T-helper 1 cell treated with Interleukin-12 subunit alpha and Interleukin-12 subunit beta and Interleukin-4 antibody, amounts not matched to agents 30 ng/mL and 1 ng/mL, for 36 hours (primary cell): ENCODE results near the gene EDEM2. TPM values are rescaled to one million over a fixed set of nuclear protein-coding genes. Genes with fewer than 3 reads are reported as not detected.
"Not testable (repeated sequence)": the region's sequence is repeated elsewhere in the genome, so short reads cannot be mapped to it uniquely, and the experiment has no call there.

Experiments used
- intact Hi-C: fragments of 100-400 bp; cut with micrococcal nuclease; formaldehyde crosslinking; loops from one replicate; pipeline ENCODE4 v1.15.1; 2024
- total RNA-seq: library from RNA; stranded (reverse); gene quantifications from 2 replicates; pipeline ENCODE4 v1.2.3, GENCODE V29; 2022

The EDEM2 gene
- total RNA-seq, 1 donor from 2014 or later = 28.1 TPM

DNA sequence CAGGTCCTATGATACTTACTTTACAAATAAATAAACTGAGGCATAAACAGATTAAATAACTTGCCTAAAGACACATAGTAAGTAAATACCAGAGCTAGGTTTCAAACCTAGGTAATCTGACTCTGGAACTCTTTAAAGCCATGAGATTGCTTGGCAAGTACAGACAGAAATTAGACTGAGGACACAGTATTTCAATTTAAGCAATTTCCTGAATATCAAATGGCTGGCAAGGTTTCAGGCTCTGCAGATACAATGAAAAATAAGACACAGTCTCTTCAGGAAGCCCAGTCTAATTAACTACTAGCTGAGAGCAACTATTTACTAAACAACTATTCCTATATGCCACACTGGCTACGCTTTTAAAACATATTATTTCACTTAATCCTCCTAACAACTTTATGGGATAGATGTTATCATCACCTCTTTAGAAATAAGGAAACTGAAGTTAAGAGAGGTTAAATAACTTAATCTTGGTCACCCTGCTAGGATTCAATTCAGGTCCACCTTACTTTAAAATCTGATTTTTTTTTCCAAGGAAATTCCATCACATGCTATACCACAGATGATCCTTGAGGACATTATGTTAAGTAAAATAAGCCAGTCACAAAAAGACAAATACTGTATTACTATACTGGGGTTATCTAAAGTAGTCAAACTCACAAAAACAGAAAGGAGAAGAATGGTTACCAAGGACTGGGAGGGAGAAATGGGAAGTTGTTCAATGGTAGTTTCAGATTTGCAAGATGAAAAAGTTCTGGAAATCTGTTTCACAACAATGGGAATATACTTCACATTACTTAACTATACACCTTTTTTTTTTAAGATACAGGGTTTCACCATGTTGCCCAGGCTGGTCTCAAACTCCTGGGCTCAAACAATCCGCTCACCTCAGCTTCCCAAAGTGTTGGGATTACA is 58.6 kb downstream of the EDEM2 start:
- intact Hi-C loops = no loop called here

DNA sequence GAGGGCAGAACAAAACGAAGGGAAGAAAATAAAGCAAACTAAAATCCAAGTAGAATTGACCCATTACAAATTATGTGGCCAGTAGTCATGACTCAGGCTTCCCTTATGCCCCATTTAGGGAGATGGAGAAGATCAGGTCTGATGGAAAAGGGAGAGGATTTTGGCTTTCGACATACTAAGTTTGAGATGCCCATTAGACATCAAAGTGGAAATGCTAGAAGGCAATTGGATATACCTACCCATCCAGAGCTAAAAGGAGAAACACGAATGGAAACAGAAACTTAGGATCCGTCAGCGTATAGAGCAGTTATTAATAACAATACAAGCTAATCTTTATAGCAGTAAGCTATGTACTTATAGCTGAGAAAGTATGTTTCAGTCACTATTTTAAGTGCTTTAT is 59.3 kb downstream of the EDEM2 start:
- intact Hi-C loops = no loop called here

DNA sequence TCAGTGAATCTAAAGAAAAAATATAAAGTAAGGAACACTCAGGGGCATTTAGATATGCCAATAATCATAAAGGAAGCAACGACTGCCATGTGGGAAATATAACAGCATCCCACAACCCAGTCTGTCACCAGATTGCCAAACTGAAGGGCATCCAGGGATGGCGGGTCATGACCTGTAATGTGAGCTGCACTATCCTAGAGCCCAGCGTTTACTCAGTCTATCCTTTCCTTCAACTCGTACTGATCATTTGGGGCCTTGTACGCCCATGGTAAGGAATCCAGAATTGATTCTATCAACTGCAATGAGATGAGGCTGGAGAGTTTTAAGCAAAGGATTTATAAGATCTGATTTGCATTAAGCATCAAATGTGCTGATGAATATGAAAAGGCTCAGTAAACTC is 59.8 kb downstream of the EDEM2 start:
- intact Hi-C loops = no loop called here

DNA sequence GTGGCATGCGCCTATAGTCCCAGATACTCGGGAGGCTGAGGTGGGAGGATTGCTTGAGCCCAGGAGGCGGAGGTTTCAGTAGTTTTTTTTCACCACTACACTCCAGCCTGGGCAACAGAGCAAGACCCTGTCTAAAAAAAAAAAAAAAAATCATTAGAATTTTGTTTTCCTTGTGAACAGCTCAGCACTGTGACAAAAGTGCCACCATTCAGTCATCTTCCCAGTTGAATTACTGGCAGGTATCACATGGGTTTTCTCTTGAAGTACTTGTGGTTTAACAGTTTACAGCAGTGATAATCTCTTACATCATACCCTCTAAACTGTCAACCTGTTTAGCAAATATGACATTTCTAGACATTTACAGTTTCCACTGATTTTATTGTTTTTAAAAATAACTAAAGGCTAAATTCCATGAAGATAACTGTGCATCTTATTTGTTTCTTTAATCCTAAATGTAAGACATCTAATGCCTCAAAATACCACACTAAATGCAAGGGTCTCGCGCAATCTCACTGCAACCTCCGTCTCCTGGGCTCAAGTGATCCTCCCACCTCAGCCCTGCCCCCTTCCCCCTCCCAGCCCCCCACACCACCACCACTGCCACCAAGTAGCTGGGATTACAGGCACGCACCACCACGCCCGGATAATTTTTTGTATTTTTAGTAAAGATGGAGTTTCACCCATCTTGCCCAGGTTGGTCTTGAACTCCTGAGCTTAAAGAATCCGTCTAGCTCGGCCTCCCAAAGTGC is 61.5 kb downstream of the EDEM2 start:
- intact Hi-C loops = no loop called here

DNA sequence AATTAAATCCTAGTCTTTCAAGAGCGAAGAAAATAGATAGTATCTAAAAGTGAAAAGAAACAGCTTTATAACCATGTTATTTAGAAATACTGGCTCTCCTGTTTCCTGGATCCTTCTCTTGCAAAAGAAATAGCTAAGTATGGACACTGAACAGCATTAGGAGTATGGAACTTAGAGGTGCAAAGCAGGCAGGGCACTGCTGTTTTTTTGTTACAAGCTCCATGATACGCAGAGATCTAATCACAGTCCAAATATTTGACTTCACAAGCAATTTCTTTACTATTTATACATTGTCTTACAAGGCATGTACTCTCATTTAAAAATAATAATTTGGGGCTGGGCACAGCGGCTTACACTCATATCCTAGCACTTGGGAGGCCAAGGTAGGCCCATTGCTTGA is 62.1 kb downstream of the EDEM2 start:
- intact Hi-C loops = no loop called here

DNA sequence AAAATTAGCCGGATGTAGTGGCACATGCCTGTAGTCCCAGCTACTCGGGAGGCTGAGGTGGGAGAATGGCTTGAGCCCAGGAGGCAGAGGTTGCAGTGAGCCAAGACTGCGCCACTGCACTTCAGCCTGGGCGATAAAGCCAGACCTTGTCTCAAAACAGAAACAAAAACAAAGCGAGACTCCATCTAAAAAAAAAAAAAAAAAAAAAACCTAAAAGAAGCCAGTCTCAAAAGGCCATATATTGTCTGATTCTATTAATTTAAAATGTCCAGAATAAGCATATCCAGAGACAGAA is 66.8 kb downstream of the EDEM2 start:
- intact Hi-C loops = not testable (repeated sequence)

DNA sequence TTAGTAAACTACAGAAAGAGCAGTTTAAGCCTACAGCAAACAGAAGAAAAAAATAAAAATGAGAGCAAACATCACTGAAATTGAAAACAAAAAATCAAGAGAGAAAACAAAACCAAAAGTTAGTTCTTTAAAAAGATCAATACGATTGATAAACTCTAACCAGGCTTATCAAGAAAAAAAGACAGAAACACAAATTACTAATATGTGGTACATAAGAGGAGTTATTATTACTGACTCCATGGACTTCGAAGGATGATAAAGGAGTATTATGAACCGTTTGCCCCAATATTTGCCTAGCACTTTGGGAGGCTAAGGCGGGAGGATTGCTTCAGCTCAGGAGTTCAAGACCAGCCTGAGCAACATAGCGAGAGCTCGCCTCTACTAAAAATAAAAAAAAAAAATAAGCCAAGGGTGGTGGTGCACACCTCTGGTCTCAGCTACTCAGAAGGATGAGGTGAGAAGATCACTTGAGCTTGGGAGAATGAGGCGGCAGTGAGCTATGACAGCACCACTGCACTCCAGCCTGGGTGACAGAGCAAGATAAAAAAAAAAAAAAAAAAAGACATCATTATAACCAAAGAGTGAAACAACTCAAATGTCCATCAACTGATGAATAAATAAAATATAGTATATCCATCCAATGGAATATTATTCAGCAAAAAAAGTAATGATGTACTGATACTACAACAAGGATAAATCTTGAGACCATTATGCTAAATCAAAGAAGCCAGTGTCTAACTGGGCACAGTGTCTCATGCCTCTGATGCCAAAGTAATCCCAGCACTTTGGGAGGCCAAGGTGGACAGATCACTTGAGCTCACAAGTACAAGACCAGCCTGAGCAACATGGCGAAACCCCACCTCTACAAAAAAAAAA is 67.4 kb downstream of the EDEM2 start:
- intact Hi-C loops = no loop called here

DNA sequence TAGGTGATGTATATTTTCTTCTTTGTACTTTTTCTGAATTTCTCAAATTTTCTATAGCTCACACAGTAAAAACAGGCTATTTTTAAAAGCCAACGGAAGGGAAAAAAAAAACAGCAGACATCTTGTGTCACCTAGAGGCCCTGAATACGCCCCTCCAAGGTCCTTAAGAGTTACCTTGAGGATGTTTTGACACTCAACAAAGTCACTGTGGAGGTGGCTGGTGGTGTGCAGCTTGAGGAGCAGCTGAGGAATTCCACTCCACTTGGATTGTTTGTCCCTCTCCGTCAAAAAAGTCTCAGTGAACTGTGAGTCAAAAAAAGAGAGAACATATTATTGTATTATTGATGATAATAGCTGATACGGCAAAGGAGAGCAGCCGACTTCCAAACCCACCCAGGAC is 69.3 kb downstream of the EDEM2 start:
- intact Hi-C loops = no loop called here

DNA sequence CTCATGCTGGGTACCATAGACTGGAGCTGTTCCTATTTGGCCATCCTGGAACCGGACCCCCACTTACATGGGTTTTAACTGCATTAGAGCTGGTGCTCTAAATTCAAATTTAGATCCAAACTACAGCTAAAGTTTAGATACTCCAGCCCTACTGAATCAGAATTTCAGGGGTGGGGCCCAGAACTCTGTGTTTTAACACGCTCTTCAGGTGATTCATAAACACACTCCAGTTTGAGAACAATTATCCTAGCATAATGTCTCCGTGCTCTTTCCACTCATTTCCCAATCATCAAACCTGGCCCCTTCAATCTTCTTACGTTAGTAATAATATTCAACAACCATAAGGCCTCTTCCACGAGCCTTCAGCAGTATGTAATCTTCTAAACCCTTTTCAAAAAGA is 69.8 kb downstream of the EDEM2 start:
- intact Hi-C loops = no loop called here

DNA sequence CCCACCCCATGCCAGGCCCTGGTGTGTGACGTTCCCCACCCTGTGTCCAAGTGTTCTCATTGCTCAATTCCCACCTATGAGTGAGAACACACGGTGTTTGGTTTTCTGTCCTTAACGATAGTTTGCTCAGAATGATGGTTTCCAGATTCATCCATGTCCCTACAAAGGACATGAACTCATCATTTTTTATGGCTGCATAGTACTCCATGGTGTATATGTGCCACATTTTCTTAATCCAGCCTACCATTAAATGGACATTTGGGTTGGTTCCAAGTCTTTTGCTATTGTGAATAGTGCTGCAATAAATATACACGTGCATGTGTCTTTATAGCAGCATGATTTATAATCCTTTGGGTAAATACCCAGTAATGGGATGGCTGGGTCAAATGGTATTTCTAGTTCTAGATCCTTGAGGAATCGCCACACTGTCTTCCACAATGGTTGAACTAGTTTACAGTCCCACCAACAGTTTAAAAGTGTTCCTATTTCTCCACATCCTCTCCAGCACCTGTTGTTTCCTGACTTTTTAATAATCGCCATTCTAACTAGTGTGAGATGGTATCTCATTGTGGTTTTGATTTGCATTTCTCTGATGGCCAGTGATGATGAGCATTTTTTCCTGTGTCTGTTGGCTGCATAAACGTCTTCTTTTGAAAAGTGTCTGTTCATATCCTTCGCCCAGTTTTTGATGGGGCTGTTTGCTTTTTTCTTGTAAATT is 75.5 kb downstream of the EDEM2 start:
- intact Hi-C loops = not testable (repeated sequence)

DNA sequence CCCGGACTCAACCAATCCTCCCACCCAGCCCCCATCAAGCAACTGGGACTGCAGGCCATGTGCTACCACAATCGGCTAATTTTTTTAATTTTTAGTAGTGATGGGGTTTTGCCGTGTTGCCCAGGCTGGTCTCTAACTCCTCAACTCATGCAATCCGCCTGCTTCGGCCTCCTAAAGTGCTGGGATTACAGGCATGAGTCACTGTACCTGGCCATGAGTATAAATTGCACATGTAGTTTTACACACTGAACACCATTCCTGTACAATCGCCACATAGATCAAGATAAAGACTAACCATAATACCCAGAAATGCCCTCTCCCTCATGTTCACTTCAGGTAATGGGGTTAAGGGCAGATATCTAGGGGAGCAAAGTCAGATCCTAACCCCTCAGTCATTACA is 80.9 kb downstream of the EDEM2 start:
- intact Hi-C loops = no loop called here

Other genes with a start within 250 kb of the EDEM2 start
- 58.7 and 59.9 TPM in 2 replicates for gene GSS, start 191.5 kb downstream of the EDEM2 start, total RNA-seq
- gene MYH7B, start 191.5 kb downstream of the EDEM2 start, total RNA-seq = 0.17 and 0.20 TPM in 2 replicates
- 59.2 and 60.7 TPM in 2 replicates for gene TRPC4AP, start 54.5 kb downstream of the EDEM2 start, total RNA-seq
- 0.34 and 0.61 TPM in 2 replicates for gene PROCR, start 24.7 kb upstream of the EDEM2 start, total RNA-seq
- gene MMP24, start 79.4 kb upstream of the EDEM2 start, total RNA-seq = 0.10 and 0.12 TPM in 2 replicates
- 32.5 and 34.0 TPM in 2 replicates for gene MMP24OS, start 130.8 kb upstream of the EDEM2 start, total RNA-seq
- gene EIF6, start 137.4 kb upstream of the EDEM2 start, total RNA-seq = 115 and 118 TPM in 2 replicates
- gene FAM83C, start 145.1 kb upstream of the EDEM2 start, total RNA-seq = not detected in 2 replicates